Midbrain (tissue), 1 donor: ENCODE measurements around the gene GRIN3B.
"Not testable (repeated sequence)": the region's sequence is repeated elsewhere in the genome, so short reads cannot be mapped to it uniquely, and the experiment has no call there.

Experiments
- DNase-seq: peaks from one replicate; lab custom pipeline; 2025; lab: John Stamatoyannopoulos, UW

GRIN3B gene

DNA sequence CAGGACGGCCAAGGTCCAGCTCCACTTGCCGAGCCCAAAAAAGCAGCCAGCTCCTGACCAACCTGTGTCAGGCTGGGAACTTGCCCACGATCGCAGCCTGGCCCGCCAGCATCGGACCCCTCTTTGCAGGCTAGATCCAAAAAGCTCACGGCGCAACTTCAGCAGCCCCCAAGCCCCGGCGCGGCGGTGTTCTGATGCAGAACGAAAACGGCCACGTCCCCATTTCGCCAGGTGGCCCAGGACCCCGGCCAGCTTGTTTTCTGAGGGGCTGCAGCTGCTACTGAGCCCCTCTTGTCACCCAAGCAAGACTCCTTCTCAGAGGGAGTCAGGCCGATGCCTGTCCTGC, 19.4 kb downstream of the GRIN3B start:
- no peak for DNase-seq

DNA sequence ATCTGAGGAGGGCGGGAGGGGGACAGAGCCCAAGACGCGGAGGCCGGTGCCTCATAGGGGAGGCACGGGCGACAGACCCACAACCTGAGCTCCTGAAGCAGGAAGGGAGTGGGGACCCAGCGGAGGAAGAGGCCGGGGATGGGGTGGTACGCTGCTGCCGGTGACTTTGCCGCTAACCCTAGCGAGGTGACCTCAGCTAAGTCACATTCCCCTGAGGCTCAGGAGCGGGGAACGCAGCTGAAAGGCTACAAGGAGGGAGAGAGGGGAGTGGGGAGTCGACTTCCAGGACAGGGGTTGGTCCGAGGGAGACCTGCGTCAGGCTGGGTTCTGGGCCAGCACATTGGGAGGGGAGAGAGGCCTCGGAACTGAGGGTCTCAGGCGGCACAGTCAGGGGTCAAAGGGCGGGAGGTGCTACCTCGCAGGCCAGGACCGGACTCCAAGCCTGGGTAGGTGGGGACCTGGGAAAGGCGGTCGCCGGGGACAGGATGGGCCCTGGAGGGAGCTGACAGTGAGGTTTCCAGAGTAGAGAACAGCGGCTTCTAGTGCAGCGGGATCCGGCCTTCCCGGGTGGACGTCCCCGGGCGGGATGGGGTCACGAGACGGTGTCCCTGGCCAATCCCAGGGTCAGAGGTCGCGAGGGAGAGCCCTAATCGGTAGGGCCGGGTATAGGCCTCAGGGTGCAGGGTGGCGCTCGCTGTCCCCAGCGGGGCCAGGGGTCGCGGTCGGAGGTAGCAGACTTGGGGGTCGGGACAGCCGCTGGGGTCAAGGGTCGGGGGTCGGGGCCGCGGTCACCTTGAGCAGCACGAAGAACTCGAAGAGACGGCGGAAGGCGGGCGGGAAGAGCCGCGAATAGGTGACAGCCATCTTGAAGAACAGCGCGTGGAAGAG, 20.0 kb downstream of the GRIN3B start:
- no peak for DNase-seq

DNA sequence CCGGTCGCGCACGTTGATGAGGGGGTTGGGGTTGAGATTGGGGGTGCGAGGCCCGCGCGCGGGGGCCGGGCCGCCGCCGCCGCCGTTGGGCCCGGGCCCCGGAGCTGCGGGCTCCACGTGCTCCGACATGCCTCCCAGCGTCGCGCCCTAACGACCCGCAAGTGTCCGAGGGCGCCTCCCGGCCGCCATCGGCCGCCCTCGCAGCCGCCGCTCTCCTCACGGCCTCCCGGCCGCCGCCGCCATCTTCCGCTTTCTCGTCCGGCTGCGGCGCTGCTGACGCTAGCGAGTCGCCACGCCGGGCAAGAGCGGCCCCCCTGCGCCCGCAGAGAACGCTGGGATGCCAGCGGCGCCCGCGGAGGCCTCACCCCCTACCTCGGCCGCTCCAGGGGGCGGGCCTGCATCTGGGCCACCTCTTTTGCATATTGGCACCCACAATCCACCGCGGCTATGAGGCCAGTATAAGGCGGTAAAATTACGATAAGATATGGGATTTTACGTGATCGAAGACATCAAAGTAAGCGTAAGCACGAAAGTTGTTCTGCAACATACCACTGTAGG, 20.7 kb downstream of the GRIN3B start, which contains the start of gene TMEM259:
TMEM259 (minus strand) TSS at position 256 of the 558 bp plus-strand sequence; CDS start at position 129, 127 bp downstream.
- peak; percentile 99 for DNase-seq

DNA sequence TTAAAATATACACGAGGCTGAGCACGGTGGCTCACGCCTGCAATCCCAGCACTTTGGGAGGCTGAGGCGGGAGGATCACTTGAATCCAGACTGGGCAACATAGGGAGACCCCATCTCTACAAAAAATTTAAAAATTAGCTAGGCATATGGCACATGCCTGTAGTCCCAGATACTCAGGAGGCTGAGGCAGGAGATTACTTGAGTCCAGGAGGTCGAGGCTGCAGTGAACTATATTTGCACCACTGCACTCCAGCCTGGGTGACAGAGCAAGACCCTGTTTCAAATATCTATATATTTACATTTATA, 23.6 kb downstream of the GRIN3B start:
- DNase-seq: not testable (repeated sequence)

DNA sequence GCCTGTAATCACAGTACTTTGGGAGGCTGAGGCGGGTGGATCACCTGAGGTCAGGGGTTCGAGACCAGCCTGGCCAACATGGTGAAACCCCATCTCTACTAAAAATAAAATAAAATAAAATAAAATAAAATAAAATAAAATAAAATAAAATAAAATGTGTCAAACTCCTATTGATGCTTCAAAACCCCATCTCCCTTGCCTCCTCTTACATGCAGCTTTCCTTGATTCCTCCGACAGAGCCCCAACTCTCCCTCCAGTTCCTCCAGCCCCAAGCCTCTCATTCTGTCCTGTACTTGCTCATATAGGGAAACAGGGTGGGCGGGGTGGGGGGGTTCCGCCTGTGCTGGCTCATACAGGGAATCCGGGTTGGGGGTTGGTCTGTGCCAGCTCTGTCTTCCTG, 24.9 kb downstream of the GRIN3B start:
- not testable (repeated sequence) for DNase-seq

DNA sequence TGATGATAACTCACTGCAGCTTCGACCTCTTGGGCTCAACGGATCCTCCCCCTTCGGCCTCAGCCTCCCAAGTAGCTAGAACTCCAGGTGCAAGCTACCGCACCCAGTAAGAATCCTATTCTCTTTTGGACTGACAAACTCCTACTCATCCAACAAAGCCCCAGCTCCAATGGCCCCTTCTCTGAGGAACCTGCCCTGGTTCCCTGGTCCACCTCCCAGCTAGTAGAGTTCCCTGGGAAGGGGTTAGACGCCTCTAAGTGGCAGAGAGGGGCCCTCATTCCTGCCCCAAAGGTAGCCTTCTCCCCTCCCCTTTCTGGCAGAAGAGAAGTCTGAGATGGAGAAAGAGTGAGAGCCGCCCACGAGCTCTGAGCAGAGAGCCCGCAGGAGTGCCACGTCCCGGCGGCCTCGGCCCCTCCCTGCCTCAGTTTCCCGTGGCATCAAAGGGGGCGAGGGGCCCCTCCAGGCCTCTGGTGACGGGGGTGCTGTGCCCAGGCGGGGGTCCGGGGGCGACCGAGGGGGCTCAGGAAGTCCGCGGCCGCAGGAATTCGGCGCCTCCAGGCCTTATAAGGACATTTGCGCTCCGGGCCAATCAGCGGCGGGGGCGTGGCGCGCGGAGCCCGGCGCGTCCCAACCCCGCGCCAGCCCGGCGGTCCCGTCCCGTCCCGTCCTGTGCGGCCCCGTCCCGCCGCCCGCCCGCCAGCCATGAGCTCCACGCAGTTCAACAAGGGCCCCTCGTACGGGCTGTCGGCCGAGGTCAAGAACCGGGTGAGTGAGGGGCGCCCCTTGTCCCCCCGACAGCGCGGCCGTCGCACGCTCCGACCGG, 26.0 kb downstream of the GRIN3B start, which contains the start of gene CNN2:
CNN2 (plus strand) TSS at position 649 of the 823 bp plus-strand sequence; CDS start at position 703, 54 bp downstream.
- DNase-seq: no peak

DNA sequence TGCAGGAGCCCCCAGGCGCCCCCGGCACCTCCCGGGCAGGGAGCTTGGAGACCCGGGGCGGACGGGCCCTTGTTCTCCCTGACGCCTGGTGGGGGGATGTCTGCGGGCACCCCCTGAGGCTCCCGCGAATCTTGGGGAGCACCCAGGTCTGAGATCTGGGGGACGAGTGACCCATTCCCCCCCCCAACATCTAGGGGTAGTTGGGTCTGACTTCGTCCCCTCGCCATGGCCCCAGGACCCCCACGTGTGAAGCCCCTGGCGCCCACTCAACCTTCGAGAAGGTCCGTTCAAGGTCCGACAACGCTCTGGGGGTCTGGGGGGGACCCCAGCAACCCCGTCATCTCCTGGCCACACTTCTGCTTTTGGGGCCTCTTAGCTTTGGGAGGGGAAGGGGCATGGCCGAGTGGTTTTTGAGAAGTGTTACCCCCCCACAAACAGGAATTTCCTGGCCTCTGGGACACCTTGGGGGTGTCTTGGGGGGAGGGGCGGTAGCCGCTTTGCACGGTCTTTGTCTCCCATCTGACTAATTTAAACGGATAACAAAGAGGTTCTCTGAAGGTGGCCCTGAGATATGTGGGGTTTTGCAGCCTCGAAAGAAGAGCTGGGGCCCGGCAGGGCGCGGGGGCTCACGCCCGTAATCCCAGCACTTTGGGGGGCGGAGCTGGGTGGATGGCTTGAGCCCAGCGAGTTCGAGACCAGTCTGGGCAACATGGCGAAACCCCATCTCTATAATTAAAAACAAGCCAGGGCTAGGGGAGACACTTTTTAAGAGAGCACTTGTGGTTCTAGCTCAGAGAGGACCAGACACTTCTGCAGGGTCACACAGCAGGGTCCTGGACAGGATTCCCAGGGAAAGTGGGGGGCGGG, 26.8 kb downstream of the GRIN3B start:
- no peak for DNase-seq

DNA sequence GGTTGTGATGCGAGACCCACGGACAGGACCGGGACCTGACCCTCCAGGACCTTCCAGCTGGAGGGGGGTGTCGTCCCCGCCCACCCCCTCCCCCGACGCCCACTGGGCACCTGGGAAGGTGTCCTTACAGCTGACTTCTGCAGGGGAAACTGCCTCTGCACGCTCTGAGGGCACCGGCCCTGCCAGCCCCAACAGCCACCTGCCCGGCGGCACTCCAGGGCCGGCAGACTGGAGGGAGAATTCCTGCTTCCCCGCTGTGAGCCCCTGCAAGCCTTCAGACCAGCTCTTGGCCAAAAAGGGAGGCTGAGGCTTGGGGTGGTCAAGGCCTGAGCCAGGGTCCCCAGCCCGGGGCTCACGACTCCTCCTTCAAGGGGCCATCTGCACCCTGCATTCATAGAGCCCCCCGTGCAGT, 27.4 kb downstream of the GRIN3B start:
- DNase-seq: no peak

DNA sequence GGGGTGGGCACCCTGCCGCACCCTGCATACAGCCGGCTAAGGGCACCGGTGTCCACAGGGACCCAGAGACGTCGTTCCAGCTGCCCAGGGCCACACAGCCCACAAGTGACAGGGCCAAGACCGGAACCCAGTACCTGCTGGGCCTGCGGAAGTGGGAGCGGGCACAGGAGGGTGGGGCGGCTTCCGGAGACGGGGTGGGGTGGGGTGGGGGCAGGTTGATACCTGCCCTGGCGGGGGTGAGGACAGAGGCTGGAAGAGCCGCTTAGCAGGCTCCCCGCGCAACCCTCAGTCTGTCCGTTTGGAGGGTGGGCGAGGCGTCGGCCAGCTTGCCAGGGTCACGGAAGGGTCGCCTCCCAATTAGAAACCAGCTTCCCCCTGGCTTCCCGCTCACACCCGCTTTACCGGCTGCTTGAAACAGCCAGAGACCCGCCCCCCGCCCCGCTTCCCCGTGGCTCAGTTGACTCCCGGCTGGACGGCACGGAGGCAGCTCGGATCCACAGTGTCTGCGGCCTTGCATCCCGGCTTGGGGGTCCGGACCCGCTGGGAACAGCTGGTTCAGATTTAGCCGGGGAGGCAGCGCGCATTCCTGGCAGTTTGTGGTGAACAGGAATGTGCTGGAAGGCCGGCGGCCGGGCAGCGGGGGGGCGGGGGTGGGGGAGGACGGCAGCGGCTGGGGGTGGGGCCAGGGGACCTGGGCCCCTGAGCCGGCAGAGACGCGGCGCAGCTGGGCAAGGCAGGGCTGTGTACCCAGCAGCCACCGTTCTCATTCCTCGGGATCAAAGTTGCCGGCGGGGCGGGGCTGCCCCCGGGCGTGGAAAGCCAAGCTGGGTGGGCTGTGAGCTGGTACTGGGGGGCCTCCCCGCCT, 28.1 kb downstream of the GRIN3B start:
- DNase-seq: no peak

DNA sequence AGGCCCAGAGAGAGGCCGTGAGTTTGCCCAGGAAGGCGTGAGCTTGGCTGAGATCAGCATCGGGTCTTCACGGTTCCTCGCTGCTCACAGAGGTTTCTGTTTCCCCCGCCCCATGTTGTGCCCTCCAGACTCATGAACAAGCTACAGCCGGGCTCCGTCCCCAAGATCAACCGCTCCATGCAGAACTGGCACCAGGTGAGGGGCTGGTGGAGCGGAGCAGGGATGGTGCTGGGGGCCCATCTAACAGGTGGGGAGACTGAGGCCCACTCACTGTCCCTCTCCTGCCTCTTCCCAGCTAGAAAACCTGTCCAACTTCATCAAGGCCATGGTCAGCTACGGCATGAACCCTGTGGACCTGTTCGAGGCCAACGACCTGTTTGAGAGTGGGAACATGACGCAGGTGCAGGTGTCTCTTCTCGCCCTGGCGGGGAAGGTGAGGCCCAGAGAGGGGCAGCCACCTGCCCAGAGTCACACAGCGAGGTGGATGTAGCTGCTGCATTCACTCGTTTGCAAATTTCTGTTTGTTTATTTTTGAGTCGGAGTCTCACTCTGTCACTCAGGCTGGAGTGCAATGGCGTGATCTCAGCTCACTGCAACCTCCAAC, 32.1 kb downstream of the GRIN3B start:
- no peak for DNase-seq

DNA sequence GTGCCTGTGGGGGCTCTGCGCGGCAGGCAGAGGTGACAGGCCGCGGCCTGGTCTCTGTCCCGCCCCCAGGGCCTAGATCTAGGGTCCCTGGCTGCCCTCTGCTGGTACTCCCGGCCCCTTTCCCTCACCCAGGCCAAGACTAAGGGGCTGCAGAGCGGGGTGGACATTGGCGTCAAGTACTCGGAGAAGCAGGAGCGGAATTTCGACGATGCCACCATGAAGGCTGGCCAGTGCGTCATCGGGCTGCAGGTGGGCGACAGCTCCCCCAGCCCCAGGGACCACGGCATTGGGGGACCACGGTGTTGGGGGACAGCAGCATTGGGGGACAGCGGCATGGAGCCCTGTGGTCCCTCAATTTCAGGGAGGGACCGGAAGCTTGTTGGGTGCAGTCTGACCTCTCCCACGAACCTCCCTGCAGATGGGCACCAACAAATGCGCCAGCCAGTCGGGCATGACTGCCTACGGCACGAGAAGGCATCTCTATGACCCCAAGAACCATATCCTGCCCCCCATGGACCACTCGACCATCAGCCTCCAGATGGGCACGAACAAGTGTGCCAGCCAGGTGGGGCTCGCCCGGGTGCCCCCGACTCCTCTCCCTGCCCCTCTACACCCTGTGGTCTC, 35.9 kb downstream of the GRIN3B start:
- no peak for DNase-seq

DNA sequence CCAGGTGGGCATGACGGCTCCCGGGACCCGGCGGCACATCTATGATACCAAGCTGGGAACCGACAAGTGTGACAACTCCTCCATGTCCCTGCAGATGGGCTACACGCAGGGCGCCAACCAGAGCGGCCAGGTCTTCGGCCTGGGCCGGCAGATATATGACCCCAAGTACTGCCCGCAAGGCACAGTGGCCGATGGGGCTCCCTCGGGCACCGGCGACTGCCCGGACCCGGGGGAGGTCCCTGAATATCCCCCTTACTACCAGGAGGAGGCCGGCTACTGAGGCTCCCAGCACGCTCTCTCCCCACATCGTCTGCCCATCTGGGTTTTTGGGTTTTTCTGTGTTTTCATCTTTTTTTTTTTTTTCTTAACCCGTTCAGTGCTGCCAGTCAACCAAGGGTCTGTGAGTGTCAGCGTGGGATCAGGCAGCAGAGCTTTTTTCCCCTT, 37.4 kb downstream of the GRIN3B start:
- DNase-seq: no peak

DNA sequence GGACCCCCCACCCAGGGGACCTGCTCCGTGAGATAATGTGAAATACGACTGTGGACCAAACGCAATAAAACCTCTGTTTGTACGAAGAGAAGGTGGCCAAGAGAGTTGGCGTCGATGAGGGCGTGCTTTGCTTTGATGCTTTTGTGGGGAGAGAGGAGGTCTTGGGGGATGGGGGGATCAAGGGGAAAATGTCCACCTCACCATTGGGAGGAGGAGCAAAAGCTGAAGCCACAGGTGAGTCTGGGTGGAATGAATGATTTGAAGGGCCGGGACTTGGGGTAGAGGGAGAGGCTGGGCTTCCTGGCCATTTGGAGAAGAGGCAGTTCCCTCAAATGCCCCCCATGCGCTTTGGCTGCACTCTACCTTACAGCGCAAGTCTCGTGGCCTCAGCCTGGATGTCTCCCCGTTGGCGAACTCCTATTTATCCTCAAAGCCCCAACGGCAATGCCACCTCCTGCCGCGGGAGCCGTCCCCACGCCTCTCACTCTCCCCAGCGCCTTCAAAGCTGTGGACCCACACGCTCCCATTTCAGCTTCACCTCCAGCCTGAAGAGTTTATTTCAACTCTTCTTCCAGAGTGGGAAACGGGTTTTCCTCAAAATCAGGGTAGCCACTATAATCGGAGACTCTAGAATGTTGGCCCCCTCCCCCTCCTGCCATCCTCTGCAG, 38.9 kb downstream of the GRIN3B start:
- no peak for DNase-seq

DNA sequence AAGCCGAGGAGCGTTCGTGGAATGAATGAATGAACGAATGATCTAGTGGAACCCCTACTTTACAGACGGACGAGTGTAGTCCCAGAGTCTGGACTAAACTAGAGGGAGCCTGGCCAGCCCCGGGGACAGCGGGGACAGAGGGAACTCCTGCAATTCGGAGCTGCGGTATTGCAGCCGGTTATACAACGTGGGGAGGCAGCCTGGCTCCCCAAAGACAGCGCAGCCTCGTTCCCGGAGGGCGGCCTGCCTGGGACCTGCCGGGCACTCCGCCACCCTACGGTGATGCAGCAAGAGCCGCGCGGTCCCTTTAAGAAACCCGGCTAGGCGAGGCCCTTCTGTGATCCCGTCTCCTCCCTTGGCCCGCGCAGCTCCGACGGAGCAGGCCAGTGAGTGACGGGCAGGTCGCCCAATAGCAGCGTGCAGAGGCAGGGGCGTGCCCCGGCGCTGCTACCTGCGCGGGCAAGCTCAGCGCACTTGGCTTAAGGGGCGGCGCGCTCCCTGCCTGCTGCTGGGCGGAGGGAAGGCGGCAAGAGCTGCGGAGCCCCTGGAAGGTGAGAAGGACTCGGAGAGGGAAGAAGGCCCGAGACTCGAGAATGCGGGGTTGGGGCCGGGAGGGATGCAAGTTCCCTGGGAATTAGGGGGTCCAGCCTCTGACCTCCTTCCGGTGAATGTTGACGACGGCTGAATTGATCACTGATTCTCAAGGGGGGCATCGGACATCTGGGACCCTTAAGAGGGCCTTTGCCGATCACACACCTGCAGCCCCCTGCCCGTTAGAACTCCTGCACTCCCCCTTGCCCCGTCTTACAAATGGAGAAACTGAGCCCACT, 39.6 kb downstream of the GRIN3B start, which contains the start of gene ABCA7:
ABCA7 (plus strand) TSS at position 462 of the 830 bp plus-strand sequence. CDS start 1,255 bp downstream, outside the sequence.
- peak; percentile 93 for DNase-seq

DNA sequence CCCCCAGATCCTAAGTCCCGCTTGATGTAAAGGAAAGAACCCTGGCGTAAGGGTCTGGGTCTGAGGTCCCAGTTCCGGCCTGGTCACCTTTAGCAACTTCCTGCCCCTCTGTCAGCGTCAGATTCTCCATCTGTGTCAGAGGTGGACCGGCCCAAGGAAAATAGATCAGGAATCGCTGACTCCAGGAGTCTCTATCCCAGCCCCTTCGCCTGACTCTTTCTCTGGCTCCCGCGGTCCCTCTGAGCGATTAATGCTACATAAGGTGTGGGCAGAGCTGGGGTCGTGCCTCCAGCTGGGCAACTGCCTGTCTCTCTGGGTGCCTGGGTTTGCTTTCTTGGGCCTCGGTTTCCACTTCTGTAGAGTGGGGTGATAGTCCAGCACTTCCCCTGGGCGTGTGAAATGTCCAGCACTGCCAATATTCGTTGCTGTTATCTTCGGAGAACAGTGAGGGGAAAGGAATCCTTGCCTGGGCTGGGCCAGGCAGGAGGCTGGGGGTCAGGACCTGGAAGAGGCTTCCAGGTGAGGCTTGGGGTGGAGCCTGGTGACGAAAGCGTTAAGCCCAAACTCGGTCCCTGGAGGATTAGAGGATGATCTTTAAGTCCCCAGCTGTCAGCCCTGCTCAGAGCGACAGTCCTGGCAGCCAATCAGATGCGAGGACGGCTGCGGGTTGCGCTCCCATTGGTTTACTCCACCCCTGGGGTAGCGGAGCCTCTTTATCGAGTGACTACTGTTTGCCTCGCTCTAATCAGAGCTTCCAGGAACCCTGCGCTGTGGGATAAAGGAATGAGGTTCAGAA, 40.5 kb downstream of the GRIN3B start:
- DNase-seq: peak; percentile 89

DNA sequence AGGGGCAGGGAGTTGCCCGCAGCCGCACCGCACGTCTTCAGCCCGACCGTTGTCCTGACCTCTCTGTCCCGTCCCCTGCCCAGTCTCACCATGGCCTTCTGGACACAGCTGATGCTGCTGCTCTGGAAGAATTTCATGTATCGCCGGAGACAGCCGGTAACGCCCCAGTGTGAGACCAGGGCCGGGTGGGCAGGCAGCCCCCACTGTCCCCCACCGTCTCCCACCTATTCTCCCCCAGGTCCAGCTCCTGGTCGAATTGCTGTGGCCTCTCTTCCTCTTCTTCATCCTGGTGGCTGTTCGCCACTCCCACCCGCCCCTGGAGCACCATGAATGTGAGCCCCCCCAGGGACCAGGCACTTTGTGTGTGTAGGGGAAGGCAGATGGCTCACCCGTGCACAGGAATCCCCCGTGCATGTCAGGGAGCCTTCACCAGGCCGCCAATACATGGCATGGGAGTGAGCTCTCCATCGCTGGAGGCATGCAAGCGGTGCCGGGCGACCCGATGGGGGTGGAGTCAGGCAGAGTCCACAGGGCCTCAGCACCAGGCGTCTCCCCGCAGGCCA, 41.1 kb downstream of the GRIN3B start:
- DNase-seq: no peak
